ENCODE results near the gene EPB41L1. TPM values are rescaled to one million over a fixed set of nuclear protein-coding genes. Genes with fewer than 3 reads are reported as not detected.

Gene EPB41L1
- total RNA-seq, 2 donors from 2014 or later, result 32.3 to 36.7 TPM

DNA sequence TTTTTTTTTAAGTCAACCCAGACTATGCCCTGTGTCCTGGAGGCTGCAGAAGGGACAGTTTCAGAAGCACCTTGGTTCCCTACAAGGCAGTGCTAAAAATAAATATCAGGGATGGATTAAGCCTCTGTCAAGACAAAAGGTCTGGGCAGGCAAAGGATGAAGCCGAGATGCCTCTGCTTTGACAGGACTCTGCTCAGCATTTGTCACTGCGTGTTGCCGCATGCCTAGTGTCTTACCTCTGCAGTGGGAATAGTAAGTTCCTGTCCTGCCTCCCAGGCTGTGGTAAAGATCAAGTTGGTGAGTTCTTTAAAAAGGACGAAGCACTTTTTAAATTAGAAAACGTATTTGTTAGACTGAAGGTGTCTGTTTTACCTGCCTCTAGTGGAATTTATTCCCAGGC lies 96.9 kb downstream of the EPB41L1 start:
- Histone ChIP-seq H3K4me3 (ENCODE audit: low read length) (no peak overlapping the region), H3K4me1 (ENCODE audit: control insufficient read depth, insufficient read depth, low read length) (no peaks in the 10 kb centered on the region), H3K9me3 (ENCODE audit: control insufficient read depth, low read length) (no peaks in the 10 kb centered on the region), H3K36me3 (ENCODE audit: control insufficient read depth, insufficient read depth, low read length) (peaks cover 72% of the 10 kb centered on the region), H3K27ac (ENCODE audit: low read depth, low read length) (no peak overlapping the region), H3K27me3 (ENCODE audit: control insufficient read depth, insufficient read depth, low read length, poor library complexity, severe bottlenecking) (no peaks in the 10 kb centered on the region), H3K9ac (ENCODE audit: extremely low read depth, low read length, poor library complexity, severe bottlenecking) (no peak overlapping the region)
- Mint-ChIP-seq H3K4me1 (peaks cover 9% of the 10 kb centered on the region), H3K9me3 (no peaks in the 10 kb centered on the region), H3K36me3 (ENCODE audit: low read depth) (peaks cover 51% of the 10 kb centered on the region), H3K27me3 (ENCODE audit: insufficient read depth) (no peaks in the 10 kb centered on the region), H3K4me3 (no peak overlapping the region), H3K27ac (no peak overlapping the region)
- DNase-seq, result no peak
- no peak for TF ChIP-seq CTCF (conservative IDR thresholded peaks at IDR 0.05)
- WGBS, 2 experiments (ENCODE audit: insufficient coverage in 1 of 2, insufficient read length in 1 of 2), result 96 to 100% methylated on average over 4 to 5 of the region's 5 CpGs

- Mint-ChIP-seq H3K27me3 (ENCODE audit: insufficient read depth) (no peaks in the 10 kb centered on the region), H3K27ac (peak overlapping the region; percentile 17), H3K36me3 (ENCODE audit: low read depth) (peaks cover 50% of the 10 kb centered on the region), H3K4me1 (peaks cover 9% of the 10 kb centered on the region), H3K4me3 (no peak overlapping the region), H3K9me3 (no peaks in the 10 kb centered on the region)
- Histone ChIP-seq H3K27me3 (ENCODE audit: control insufficient read depth, insufficient read depth, low read length, poor library complexity, severe bottlenecking) (no peaks in the 10 kb centered on the region), H3K9me3 (ENCODE audit: control insufficient read depth, low read length) (no peaks in the 10 kb centered on the region), H3K27ac (ENCODE audit: low read depth, low read length) (no peak overlapping the region), H3K4me1 (ENCODE audit: control insufficient read depth, insufficient read depth, low read length) (no peaks in the 10 kb centered on the region), H3K36me3 (ENCODE audit: control insufficient read depth, insufficient read depth, low read length) (peaks cover 66% of the 10 kb centered on the region), H3K9ac (ENCODE audit: extremely low read depth, low read length, poor library complexity, severe bottlenecking) (no peak overlapping the region), H3K4me3 (ENCODE audit: low read length) (no peak overlapping the region)
- no peak for DNase-seq
- no peak for TF ChIP-seq CTCF (conservative IDR thresholded peaks at IDR 0.05)
- 95% methylated on average over 2 to 3 of the region's 3 CpGs for WGBS, 2 experiments (ENCODE audit: insufficient coverage in 1 of 2, insufficient read length in 1 of 2)
These were observed 98.0 kb downstream of the EPB41L1 start for GRCh38 chr20:36252511-36252910.

DNA sequence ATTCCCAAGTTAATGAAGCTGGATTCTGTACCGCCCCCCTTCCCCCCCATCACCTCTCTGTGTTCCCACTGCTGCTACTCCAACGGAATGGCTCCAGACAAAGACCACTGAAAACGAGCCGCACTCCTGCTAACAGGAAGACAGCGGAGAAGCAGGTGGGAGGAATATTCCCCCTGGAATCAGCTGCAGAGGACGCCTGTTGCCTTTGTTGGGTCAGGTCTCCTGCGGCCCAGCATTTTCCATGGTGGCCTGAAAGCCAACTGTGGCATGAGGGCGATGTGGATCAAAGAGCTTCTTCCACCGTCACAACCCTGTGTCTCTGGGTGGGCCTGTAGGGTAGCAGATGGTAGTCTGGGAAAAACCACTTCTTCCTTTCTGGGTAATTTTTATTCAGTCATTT lies 98.5 kb downstream of the EPB41L1 start:
- TF ChIP-seq CTCF (conservative IDR thresholded peaks at IDR 0.05), result no peak
- Histone ChIP-seq H3K36me3 (ENCODE audit: control insufficient read depth, insufficient read depth, low read length) (peaks cover 62% of the 10 kb centered on the region), H3K9ac (ENCODE audit: extremely low read depth, low read length, poor library complexity, severe bottlenecking) (no peak overlapping the region), H3K4me1 (ENCODE audit: control insufficient read depth, insufficient read depth, low read length) (no peaks in the 10 kb centered on the region), H3K9me3 (ENCODE audit: control insufficient read depth, low read length) (no peaks in the 10 kb centered on the region), H3K27ac (ENCODE audit: low read depth, low read length) (no peak overlapping the region), H3K4me3 (ENCODE audit: low read length) (no peak overlapping the region), H3K27me3 (ENCODE audit: control insufficient read depth, insufficient read depth, low read length, poor library complexity, severe bottlenecking) (no peaks in the 10 kb centered on the region)
- WGBS, 2 experiments (ENCODE audit: insufficient coverage in 1 of 2, insufficient read length in 1 of 2), result 90 to 91% methylated on average over 7 to 9 of the region's 9 CpGs
- peaks cover 46% of the 10 kb centered on the region for H3K36me3 Mint-ChIP-seq (ENCODE audit: low read depth)
- no peaks in the 10 kb centered on the region for H3K9me3 Mint-ChIP-seq
- no peaks in the 10 kb centered on the region for H3K27me3 Mint-ChIP-seq (ENCODE audit: insufficient read depth)
- no peak overlapping the region for H3K27ac Mint-ChIP-seq
- H3K4me1 Mint-ChIP-seq, result peaks cover 9% of the 10 kb centered on the region
- no peak overlapping the region for H3K4me3 Mint-ChIP-seq
- DNase-seq, result no peak
